Smooth muscle cell (in vitro differentiated cells): Measurements from ENCODE around the gene S100A6. TPM values are rescaled to one million over a fixed set of nuclear protein-coding genes. Genes with fewer than 3 reads are reported as not detected.

ENCODE experiments used
- DNase-seq: peaks from one replicate; lab custom pipeline; 2025; ENCODE audit not compliant: unreplicated experiment; lab: John Stamatoyannopoulos, UW
- H2AFZ ChIP-seq: fragments of 200-600 bp; sonication (generic); 2 replicates; pipeline ENCODE4 v1.6.0; 2016; ENCODE audit warnings: antibody characterized with exemption, low read depth, mild to moderate bottlenecking
- H3F3A ChIP-seq: fragments of 200-600 bp; sonication (generic); 2 replicates; pipeline ENCODE4 v1.6.0; 2017; ENCODE audit warnings: antibody characterized with exemption, low read depth
- H3K27ac ChIP-seq: fragments of 200-600 bp; sonication (generic); 2 replicates; pipeline ENCODE4 v1.5.1; 2016; ENCODE audit warnings: low read depth, mild to moderate bottlenecking
- H3K27me3 ChIP-seq: fragments of 200-600 bp; sonication (generic); 2 replicates; pipeline ENCODE4 v1.6.1; 2016; ENCODE audit warnings: low read depth, mild to moderate bottlenecking
- H3K36me3 ChIP-seq: fragments of 200-600 bp; sonication (generic); 2 replicates; pipeline ENCODE4 v1.5.1; 2016; ENCODE audit warnings: low read depth
- H3K4me1 ChIP-seq: fragments of 200-600 bp; sonication (generic); 2 replicates; pipeline ENCODE4 v1.5.1; 2016; ENCODE audit warnings: low read depth
- H3K4me2 ChIP-seq: fragments of 200-600 bp; sonication (generic); 2 replicates; pipeline ENCODE4 v1.6.0; 2016; ENCODE audit warnings: mild to moderate bottlenecking
- H3K4me3 ChIP-seq: fragments of 200-600 bp; sonication (generic); 2 replicates; pipeline ENCODE4 v1.5.1; 2016; ENCODE audit warnings: mild to moderate bottlenecking
- H3K79me2 ChIP-seq: fragments of 200-600 bp; sonication (generic); 2 replicates; pipeline ENCODE4 v1.6.0; 2016; ENCODE audit warnings: low read depth, mild to moderate bottlenecking
- H3K9ac ChIP-seq: fragments of 200-600 bp; sonication (generic); 2 replicates; pipeline ENCODE4 v1.6.0; 2016; ENCODE audit warnings: low read depth
- H3K9me3 ChIP-seq: fragments of 200-600 bp; sonication (generic); replicated peaks from 2 replicates; pipeline ENCODE4 v1.5.1; 2016; ENCODE audit warnings: low read depth
- H4K20me1 ChIP-seq: fragments of 200-600 bp; sonication (generic); 2 replicates; pipeline ENCODE4 v1.6.0; 2016; ENCODE audit warnings: low read depth
- WGBS: methylation state at CpG from one replicate; pipeline ENCODE4 v1.1.7; 2016; ENCODE audit warnings: low lambda C conversion rate; 5-methylcytosine and 5-hydroxymethylcytosine counted together
- polyA plus RNA-seq: library from polyadenylated mRNA; unstranded; fragments of >200 nt; fragmentation: Nextera tagmentation; extraction: Ambion mirVana; gene quantifications from 2 replicates; pipeline ENCODE4 v1.2.1, GENCODE V29; 2016
- total RNA-seq: library from RNA; depleted of rRNA; stranded (reverse); fragments of >200 nt; gene quantifications from 2 replicates; pipeline ENCODE4 v1.2.3, GENCODE V29; 2014
- TF ChIP-seq, protein P1 (sequence below): fragments of 200-600 bp; sonication (generic); IDR thresholded peaks from 2 replicates; pipeline ENCODE4 v1.5.1; 2017; ENCODE audit warnings: borderline replicate concordance, mild to moderate bottlenecking, antibody characterized with exemption; ENCODE audit not compliant: insufficient read depth, poor library complexity, severe bottlenecking

S100A6 gene
- total and polyA plus RNA-seq, 2 experiments from 2014 or later: 499 to 1,358 TPM

DNA sequence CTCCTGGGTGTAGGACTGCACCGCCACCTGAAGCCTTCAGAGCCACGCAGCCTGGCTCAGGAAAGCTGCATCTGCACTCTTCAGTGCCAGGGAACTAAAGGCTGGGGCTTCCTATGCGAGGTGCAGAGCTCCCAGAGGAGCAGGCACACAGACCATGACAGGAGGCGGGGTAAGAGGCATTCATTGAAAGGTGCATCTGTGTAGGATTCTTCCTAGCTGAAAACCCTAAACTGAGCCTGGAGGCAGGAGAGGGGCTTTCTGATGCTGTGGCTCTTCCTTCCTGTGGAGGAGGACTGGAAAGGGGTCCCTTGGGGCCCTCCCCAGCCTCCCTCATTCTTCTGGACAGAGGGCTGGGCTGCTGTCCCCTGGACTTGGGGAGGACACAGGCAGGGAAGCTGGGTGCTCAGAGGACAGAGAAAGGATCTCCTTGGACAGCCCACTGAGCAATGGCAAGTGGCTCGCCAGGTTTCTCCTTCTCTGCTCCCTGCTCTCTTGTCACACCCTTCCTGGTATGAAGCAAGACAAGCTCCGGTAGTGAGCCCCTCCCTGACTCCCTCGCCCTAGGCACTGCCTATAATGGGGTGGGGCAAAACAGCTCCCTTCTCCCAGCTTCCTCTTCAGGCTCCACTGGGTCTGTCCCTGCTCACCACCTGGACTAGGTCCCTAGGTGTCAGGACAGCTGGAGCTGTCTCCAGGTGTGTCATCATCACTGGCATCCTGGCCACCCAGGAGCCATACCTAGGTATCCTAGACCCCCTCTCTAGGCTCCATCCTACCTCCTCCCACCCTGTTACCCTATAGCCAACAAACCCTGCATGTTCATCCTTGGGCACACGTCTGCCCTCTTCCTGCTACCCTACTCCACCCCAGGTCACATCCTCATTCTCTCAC lies 20.0 kb downstream of the S100A6 start:
- Histone ChIP-seq H2AFZ (no peak overlapping the region), H4K20me1 (no peaks in the 10 kb centered on the region), H3F3A (no peaks in the 10 kb centered on the region), H3K9ac (no peak overlapping the region), H3K27me3 (no peaks in the 10 kb centered on the region), H3K4me2 (no peak overlapping the region), H3K36me3 (no peaks in the 10 kb centered on the region), H3K27ac (no peak overlapping the region), H3K9me3 (no peaks in the 10 kb centered on the region), H3K4me1 (no peaks in the 10 kb centered on the region), H3K4me3 (no peak overlapping the region), H3K79me2 (no peaks in the 10 kb centered on the region)
- TF ChIP-seq, protein P1, sequence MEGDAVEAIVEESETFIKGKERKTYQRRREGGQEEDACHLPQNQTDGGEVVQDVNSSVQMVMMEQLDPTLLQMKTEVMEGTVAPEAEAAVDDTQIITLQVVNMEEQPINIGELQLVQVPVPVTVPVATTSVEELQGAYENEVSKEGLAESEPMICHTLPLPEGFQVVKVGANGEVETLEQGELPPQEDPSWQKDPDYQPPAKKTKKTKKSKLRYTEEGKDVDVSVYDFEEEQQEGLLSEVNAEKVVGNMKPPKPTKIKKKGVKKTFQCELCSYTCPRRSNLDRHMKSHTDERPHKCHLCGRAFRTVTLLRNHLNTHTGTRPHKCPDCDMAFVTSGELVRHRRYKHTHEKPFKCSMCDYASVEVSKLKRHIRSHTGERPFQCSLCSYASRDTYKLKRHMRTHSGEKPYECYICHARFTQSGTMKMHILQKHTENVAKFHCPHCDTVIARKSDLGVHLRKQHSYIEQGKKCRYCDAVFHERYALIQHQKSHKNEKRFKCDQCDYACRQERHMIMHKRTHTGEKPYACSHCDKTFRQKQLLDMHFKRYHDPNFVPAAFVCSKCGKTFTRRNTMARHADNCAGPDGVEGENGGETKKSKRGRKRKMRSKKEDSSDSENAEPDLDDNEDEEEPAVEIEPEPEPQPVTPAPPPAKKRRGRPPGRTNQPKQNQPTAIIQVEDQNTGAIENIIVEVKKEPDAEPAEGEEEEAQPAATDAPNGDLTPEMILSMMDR: no peak
- 55% methylated on average over 8 of the region's 8 CpGs for WGBS
- no peak for DNase-seq

DNA sequence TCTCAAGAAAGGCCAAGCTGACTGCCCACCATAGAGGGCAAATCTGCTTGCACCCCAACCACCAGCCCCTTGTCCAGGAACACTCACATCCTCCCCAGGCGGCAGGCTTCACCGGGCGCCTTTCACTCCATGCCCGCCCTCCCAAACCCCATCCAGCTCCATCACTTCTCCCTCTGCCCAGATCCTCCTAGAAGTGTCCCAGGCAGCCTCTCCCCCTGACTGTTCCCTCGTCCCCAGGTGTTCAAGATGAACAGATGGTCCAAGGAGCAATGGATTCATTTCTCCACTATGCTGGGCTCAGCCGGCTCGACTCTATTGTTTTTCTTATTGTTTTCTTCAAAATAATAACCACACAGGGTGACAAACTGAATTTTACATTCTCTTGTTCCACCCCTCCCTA lies 22.1 kb downstream of the S100A6 start:
- 99% methylated on average over 7 of the region's 7 CpGs for WGBS
- H3K79me2 ChIP-seq: no peaks in the 10 kb centered on the region
- no peak overlapping the region for H3K9ac ChIP-seq

DNA sequence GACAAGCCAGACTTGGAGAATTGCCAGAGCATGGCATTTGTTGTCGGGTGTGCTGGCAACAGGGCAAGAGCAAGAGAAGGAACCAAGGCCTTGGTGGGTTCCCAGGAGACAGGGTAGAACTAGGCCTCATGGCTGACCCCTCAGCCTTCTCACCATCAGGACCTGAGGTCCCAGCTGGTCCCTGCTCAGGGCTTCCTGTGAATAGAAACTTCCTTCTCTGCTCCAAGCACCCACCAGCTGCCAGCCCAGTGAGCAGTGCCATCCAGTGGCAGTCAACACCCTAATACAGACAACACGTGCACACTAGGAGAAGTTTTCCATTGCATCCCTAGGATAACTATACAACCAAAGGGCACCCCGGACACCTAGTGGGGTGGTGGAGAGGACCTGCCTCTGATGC lies 22.8 kb downstream of the S100A6 start:
- Histone ChIP-seq H4K20me1 (no peaks in the 10 kb centered on the region), H3F3A (no peaks in the 10 kb centered on the region), H3K4me3 (no peak overlapping the region), H3K9me3 (no peaks in the 10 kb centered on the region), H3K36me3 (no peaks in the 10 kb centered on the region), H3K27me3 (no peaks in the 10 kb centered on the region), H3K27ac (no peak overlapping the region), H3K79me2 (no peaks in the 10 kb centered on the region), H3K4me2 (no peak overlapping the region), H2AFZ (no peak overlapping the region), H3K4me1 (no peaks in the 10 kb centered on the region), H3K9ac (no peak overlapping the region)
- WGBS: 86% methylated on average over 3 of the region's 3 CpGs
- DNase-seq: no peak
- TF ChIP-seq, protein P1: no peak

More for the DNA sequence above, 22.1 kb downstream of the S100A6 start:
- TF ChIP-seq, protein P1: no peak
- Histone ChIP-seq H3K36me3 (no peaks in the 10 kb centered on the region), H3F3A (no peaks in the 10 kb centered on the region), H3K9me3 (no peaks in the 10 kb centered on the region), H3K4me3 (no peak overlapping the region), H2AFZ (no peak overlapping the region), H3K27ac (no peak overlapping the region), H4K20me1 (no peaks in the 10 kb centered on the region), H3K4me2 (no peak overlapping the region), H3K27me3 (no peaks in the 10 kb centered on the region), H3K4me1 (no peaks in the 10 kb centered on the region)
- DNase-seq: no peak

DNA sequence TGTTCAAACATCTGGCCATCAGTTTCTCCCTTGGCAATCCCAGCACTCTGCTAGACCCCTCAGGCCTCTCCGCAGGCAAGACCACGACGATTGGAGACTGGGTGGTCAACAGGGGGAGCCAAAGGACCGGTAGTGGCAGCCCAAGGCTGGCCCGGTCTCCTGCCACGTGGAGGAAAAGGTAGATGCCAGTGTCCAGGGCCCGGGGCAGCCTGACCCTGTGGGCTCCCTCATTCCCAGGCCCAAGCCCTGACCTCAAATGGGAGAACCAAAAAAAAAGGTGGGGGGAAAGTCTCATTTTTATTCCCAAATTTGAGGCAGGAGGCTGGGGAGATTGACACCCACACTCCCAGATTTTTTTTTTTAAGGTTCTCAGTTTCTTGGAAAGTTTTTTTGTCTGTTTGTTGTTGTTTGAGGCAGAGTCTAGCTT lies 24.8 kb downstream of the S100A6 start:
- no peak overlapping the region for H3K4me3 ChIP-seq
- H3K79me2 ChIP-seq: no peaks in the 10 kb centered on the region
- peak overlapping the region; percentile 45 for H2AFZ ChIP-seq
- no peak overlapping the region for H3K27ac ChIP-seq
- H3K36me3 ChIP-seq: no peaks in the 10 kb centered on the region
- H3K9ac ChIP-seq: no peak overlapping the region
- H3F3A ChIP-seq: peaks cover 7% of the 10 kb centered on the region
- TF ChIP-seq, protein P1: peak; percentile 92
- DNase-seq: peak; percentile 27
- no peaks in the 10 kb centered on the region for H3K27me3 ChIP-seq
- no peak overlapping the region for H3K4me2 ChIP-seq
- no peaks in the 10 kb centered on the region for H3K9me3 ChIP-seq
- 0% methylated on average over 7 of the region's 7 CpGs for WGBS
- peaks cover 7% of the 10 kb centered on the region for H3K4me1 ChIP-seq
- H4K20me1 ChIP-seq: no peaks in the 10 kb centered on the region
